Measurements from ENCODE around the gene MYH6. TPM values are rescaled to one million over a fixed set of nuclear protein-coding genes. Genes with fewer than 3 reads are reported as not detected.

The MYH6 gene
- total RNA-seq, 1 experiment from 2014 or later = not detected

- ChIA-PET POLR2A (no interaction called here), CTCF (no interaction called here)
- TF ChIP-seq REST (IDR thresholded peaks at IDR 0.05; ENCODE audit: insufficient read depth in 1 of 2, low read depth in 2 of 2, low read length in 1 of 2) (no peak), SIN3A (IDR thresholded peaks at IDR 0.05; ENCODE audit: borderline replicate concordance, insufficient read depth, low read depth, low read length) (no peak), CTCF (IDR thresholded peaks at IDR 0.05) (no peak)
- Histone ChIP-seq H3K9me3 (ENCODE audit: control insufficient read depth, insufficient read depth, low read depth, low read length) (no peaks in the 10 kb centered on the region), H3K36me3 (ENCODE audit: control insufficient read depth, insufficient read depth, low read length) (no peaks in the 10 kb centered on the region), H3K27me3 (ENCODE audit: control insufficient read depth, insufficient read depth, low read length) (no peaks in the 10 kb centered on the region), H3K4me1 (ENCODE audit: control insufficient read depth, insufficient read depth, low read length) (no peaks in the 10 kb centered on the region), H3K27ac (ENCODE audit: low read length) (no peak overlapping the region), H3K4me3 (ENCODE audit: low read depth in 2 of 2, low read length in 2 of 2) (no peak overlapping the region)
- no TSS peak for BruUV-seq (replicated peaks)
- in situ Hi-C loops (cut with HindIII; ENCODE audit: low pct_unique_long_range_greater_than_20kb, low sequenced_read_pairs) = no loop called here
- intact Hi-C loops (cut with micrococcal nuclease; ENCODE audit: unreplicated experiment) = no loop called here
- DNase-seq (ENCODE audit: low read depth, low spot score) = no peak
- no peak for ATAC-seq
Observed at GRCh38 chr14:23439107-23439835, 31.2 kb upstream of the MYH6 start.

GRCh38 chr14:23438101-23438971, 30.3 kb upstream of the MYH6 start:
- no peak for TF ChIP-seq CTCF (IDR thresholded peaks at IDR 0.05)
- TF ChIP-seq TCF7L2 (IDR thresholded peaks at IDR 0.05; ENCODE audit: low read depth, low read length) = no peak
- no peak for TF ChIP-seq SIN3A (IDR thresholded peaks at IDR 0.05; ENCODE audit: borderline replicate concordance, insufficient read depth, low read depth, low read length)
- no peak for TF ChIP-seq REST (IDR thresholded peaks at IDR 0.05; ENCODE audit: insufficient read depth in 1 of 2, low read depth in 2 of 2, low read length in 1 of 2)
- no peak for TF ChIP-seq POLR2AphosphoS5 (IDR thresholded peaks at IDR 0.05; ENCODE audit: low read depth, low read length)
- no peak for DNase-seq (ENCODE audit: low read depth, low spot score)
- ChIA-PET POLR2A (no interaction called here), CTCF (no interaction called here)
- Histone ChIP-seq H3K36me3 (ENCODE audit: control insufficient read depth, insufficient read depth, low read length) (no peaks in the 10 kb centered on the region), H3K4me1 (ENCODE audit: control insufficient read depth, insufficient read depth, low read length) (no peaks in the 10 kb centered on the region), H3K27ac (ENCODE audit: low read length) (no peak overlapping the region), H3K27me3 (ENCODE audit: control insufficient read depth, insufficient read depth, low read length) (no peaks in the 10 kb centered on the region), H3K4me3 (ENCODE audit: low read depth in 2 of 2, low read length in 2 of 2) (no peak overlapping the region), H3K9me3 (ENCODE audit: control insufficient read depth, insufficient read depth, low read depth, low read length) (no peaks in the 10 kb centered on the region)
- intact Hi-C loops (cut with micrococcal nuclease; ENCODE audit: unreplicated experiment) = no loop called here
- no peak for ATAC-seq
- BruUV-seq (replicated peaks) = no TSS peak
- in situ Hi-C loops (cut with HindIII; ENCODE audit: low pct_unique_long_range_greater_than_20kb, low sequenced_read_pairs) = no loop called here
